Measurements from ENCODE around the gene TMCC2. TPM values are rescaled to one million over a fixed set of nuclear protein-coding genes. Genes with fewer than 3 reads are reported as not detected.
A peak's percentile ranks its signal among the peaks of the same experiment; 100 is the strongest.

Gene TMCC2
- total RNA-seq, 1 donor from 2014 or later = 7.1 TPM

DNA sequence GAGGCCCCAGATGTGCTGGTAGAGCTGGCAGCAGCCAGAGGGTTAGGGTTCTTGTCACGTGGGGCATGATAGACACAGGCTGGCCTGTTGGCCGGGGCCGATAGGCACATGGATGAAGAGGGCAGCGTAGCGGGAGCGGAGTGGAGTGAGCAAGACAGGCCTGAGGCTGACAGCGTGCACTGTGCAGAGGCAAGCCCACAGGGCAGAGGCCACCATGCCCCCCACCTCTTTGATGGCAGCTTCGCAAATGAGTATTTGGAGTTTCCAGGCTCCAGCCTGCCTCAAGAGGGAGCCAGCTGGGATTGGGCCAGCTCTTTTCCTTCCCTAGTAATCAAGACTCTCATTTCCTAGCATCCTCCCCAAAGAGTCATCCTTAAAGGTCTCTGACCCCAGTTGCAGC, 43.5 kb downstream of the TMCC2 start:
- peaks cover 34% of the 10 kb centered on the region for H3F3A ChIP-seq (ENCODE audit: low read depth)
- no peaks in the 10 kb centered on the region for H3K9me3 ChIP-seq (ENCODE audit: low read depth)
- no peak overlapping the region for H3K9ac ChIP-seq
- H3K4me1 Mint-ChIP-seq = peaks cover 49% of the 10 kb centered on the region
- no peak overlapping the region for H2AFZ ChIP-seq (replicated peaks)
- H3K79me2 ChIP-seq (ENCODE audit: low read depth) = no peaks in the 10 kb centered on the region
- peaks cover 29% of the 10 kb centered on the region for H3K4me1 ChIP-seq
- H3K4me3 Mint-ChIP-seq = no peak overlapping the region
- H4K20me1 ChIP-seq (ENCODE audit: low read depth) = no peaks in the 10 kb centered on the region
- no peaks in the 10 kb centered on the region for H3K27me3 ChIP-seq
- TF ChIP-seq EZH2phosphoT487 (IDR thresholded peaks at IDR 0.05) (no peak), EZH2 (IDR thresholded peaks at IDR 0.05) (no peak)
- TF ChIP-seq, protein P1, sequence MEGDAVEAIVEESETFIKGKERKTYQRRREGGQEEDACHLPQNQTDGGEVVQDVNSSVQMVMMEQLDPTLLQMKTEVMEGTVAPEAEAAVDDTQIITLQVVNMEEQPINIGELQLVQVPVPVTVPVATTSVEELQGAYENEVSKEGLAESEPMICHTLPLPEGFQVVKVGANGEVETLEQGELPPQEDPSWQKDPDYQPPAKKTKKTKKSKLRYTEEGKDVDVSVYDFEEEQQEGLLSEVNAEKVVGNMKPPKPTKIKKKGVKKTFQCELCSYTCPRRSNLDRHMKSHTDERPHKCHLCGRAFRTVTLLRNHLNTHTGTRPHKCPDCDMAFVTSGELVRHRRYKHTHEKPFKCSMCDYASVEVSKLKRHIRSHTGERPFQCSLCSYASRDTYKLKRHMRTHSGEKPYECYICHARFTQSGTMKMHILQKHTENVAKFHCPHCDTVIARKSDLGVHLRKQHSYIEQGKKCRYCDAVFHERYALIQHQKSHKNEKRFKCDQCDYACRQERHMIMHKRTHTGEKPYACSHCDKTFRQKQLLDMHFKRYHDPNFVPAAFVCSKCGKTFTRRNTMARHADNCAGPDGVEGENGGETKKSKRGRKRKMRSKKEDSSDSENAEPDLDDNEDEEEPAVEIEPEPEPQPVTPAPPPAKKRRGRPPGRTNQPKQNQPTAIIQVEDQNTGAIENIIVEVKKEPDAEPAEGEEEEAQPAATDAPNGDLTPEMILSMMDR (IDR thresholded peaks at IDR 0.05) = peak; percentile 20
- peak overlapping the region; percentile 62 for H3K27ac Mint-ChIP-seq
- no peaks in the 10 kb centered on the region for H3K36me3 ChIP-seq
- no peaks in the 10 kb centered on the region for H3K9me3 Mint-ChIP-seq
- peaks cover 14% of the 10 kb centered on the region for H3K27me3 Mint-ChIP-seq (ENCODE audit: insufficient read depth, low read depth)
- H3K4me3 ChIP-seq = no peak overlapping the region
- H3K36me3 Mint-ChIP-seq = peaks cover 6% of the 10 kb centered on the region
- no peak overlapping the region for H3K4me2 ChIP-seq
- no peak overlapping the region for H3K27ac ChIP-seq
- DNase-seq (ENCODE audit: low spot score) = no peak

DNA sequence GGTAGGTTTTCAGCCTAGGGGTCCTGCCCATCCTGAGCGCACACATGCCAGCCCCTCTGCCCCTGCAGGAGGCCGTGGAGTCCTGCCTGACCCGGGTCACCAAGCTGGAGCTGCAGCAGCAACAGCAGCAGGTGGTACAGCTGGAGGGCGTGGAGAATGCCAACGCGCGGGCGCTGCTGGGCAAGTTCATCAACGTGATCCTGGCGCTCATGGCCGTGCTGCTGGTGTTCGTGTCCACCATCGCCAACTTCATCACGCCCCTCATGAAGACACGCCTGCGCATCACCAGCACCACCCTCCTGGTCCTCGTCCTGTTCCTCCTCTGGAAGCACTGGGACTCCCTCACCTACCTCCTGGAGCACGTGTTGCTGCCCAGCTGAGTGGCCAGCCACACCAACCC, 44.0 kb downstream of the TMCC2 start:
- Mint-ChIP-seq H3K27ac (no peak overlapping the region), H3K36me3 (peaks cover 6% of the 10 kb centered on the region), H3K27me3 (ENCODE audit: insufficient read depth, low read depth) (peaks cover 15% of the 10 kb centered on the region), H3K4me3 (no peak overlapping the region), H3K9me3 (no peaks in the 10 kb centered on the region), H3K4me1 (peaks cover 49% of the 10 kb centered on the region)
- Histone ChIP-seq H3K27me3 (no peaks in the 10 kb centered on the region), H3K9me3 (ENCODE audit: low read depth) (no peaks in the 10 kb centered on the region), H3K36me3 (no peaks in the 10 kb centered on the region), H3K79me2 (ENCODE audit: low read depth) (no peaks in the 10 kb centered on the region), H2AFZ (replicated peaks) (no peak overlapping the region), H3K4me1 (peaks cover 29% of the 10 kb centered on the region), H3K4me3 (no peak overlapping the region), H3K9ac (no peak overlapping the region), H3F3A (ENCODE audit: low read depth) (peaks cover 34% of the 10 kb centered on the region), H3K4me2 (no peak overlapping the region), H3K27ac (peak overlapping the region; percentile 46), H4K20me1 (ENCODE audit: low read depth) (no peaks in the 10 kb centered on the region)
- TF ChIP-seq, protein P1 (IDR thresholded peaks at IDR 0.05) = no peak
- no peak for DNase-seq (ENCODE audit: low spot score)

DNA sequence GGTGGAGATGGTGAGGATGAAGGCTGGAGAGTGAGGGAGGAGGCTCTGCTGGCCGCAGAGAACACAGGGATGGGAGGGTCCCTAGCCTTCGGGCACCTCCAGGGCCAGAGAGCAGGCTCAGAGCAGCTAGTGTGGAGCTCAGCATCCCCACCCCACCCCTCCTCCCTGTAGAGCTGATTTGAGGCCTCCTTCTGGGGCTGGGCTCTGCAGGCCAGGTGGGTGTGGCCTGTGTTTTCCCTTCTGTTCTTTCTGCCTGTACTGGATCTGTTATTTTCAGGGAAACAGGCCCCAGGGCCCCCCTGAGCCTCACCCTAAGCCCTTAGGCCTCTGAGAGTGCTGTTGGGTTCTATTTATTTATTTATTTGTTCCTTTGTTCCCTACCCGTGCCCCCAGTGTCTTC, 44.8 kb downstream of the TMCC2 start:
- no peak overlapping the region for H3K4me3 ChIP-seq
- H4K20me1 ChIP-seq (ENCODE audit: low read depth) = no peaks in the 10 kb centered on the region
- H3F3A ChIP-seq (ENCODE audit: low read depth) = peaks cover 34% of the 10 kb centered on the region
- H3K27me3 ChIP-seq = no peaks in the 10 kb centered on the region
- H3K9ac ChIP-seq = no peak overlapping the region
- Mint-ChIP-seq H3K36me3 (peaks cover 6% of the 10 kb centered on the region), H3K4me3 (no peak overlapping the region), H3K4me1 (peaks cover 45% of the 10 kb centered on the region), H3K27me3 (ENCODE audit: insufficient read depth, low read depth) (peaks cover 16% of the 10 kb centered on the region), H3K27ac (peak overlapping the region; percentile 94), H3K9me3 (no peaks in the 10 kb centered on the region)
- TF ChIP-seq EZH2phosphoT487 (IDR thresholded peaks at IDR 0.05) = no peak
- TF ChIP-seq, protein P1 (IDR thresholded peaks at IDR 0.05) = no peak
- TF ChIP-seq EZH2 (IDR thresholded peaks at IDR 0.05) = no peak
- peak overlapping the region; percentile 35 for H3K4me2 ChIP-seq
- peak; percentile 46 for DNase-seq (ENCODE audit: low spot score)
- H3K4me1 ChIP-seq = peaks cover 29% of the 10 kb centered on the region
- no peak overlapping the region for H2AFZ ChIP-seq (replicated peaks)
- no peaks in the 10 kb centered on the region for H3K36me3 ChIP-seq
- H3K27ac ChIP-seq = peak overlapping the region; percentile 46
- H3K79me2 ChIP-seq (ENCODE audit: low read depth) = no peaks in the 10 kb centered on the region
- no peaks in the 10 kb centered on the region for H3K9me3 ChIP-seq (ENCODE audit: low read depth)

Data from neural progenitor cell (in vitro differentiated cells).